Activated B cell treated with CpG ODN at 0.5 μM for 24 hours (primary cell): ENCODE measurements around the gene PCSK9. TPM values are rescaled to one million over a fixed set of nuclear protein-coding genes. Genes with fewer than 3 reads are reported as not detected.
"Not testable (repeated sequence)": the region's sequence is repeated elsewhere in the genome, so short reads cannot be mapped to it uniquely, and the experiment has no call there.

ENCODE experiments used
- ATAC-seq: fragments of 200-7000 bp; cut with Tn5 transposase; one replicate; pipeline ENCODE4 v1.10.0; 2021; ENCODE audit warnings: low read depth, mild to moderate bottlenecking, moderate library complexity
- CTCF ChIA-PET: fragments of 350-600 bp; sonication (Branson Sonifier 250); formaldehyde crosslinking; loops from one replicate; lab custom pipeline; 2021; ENCODE audit warnings: antibody characterized with exemption; lab: Charles Lee
- POLR2A ChIA-PET: fragments of 350-600 bp; sonication (Branson Sonifier 250); formaldehyde crosslinking; loops from one replicate; lab custom pipeline; 2021; ENCODE audit warnings: antibody characterized with exemption; lab: Charles Lee
- DNase-seq: peaks from one replicate; pipeline ENCODE4 v3.0.0; 2022
- H3K27ac Mint-ChIP-seq: one replicate; pipeline ENCODE4 v1.8.0; 2020; ENCODE audit warnings: mixed read lengths
- H3K27me3 Mint-ChIP-seq: one replicate; pipeline ENCODE4 v1.8.0; 2021; ENCODE audit warnings: mixed read lengths
- H3K36me3 Mint-ChIP-seq: one replicate; pipeline ENCODE4 v1.8.0; 2021; ENCODE audit warnings: low read depth, mixed read lengths
- H3K4me1 Mint-ChIP-seq: one replicate; pipeline ENCODE4 v1.8.0; 2021; ENCODE audit warnings: mixed read lengths
- H3K4me3 Mint-ChIP-seq: one replicate; pipeline ENCODE4 v1.8.0; 2020; ENCODE audit warnings: mild to moderate bottlenecking, mixed read lengths
- H3K9me3 Mint-ChIP-seq: one replicate; pipeline ENCODE4 v1.8.0; 2020; ENCODE audit warnings: mixed read lengths
- CTCF ChIP-seq: fragments of 200-600 bp; IDR thresholded peaks from one replicate; pipeline ENCODE4 v1.8.0; 2022; ENCODE audit warnings: antibody characterized with exemption, mild to moderate bottlenecking
- intact Hi-C: fragments of 100-400 bp; cut with micrococcal nuclease; formaldehyde crosslinking; loops from one replicate; pipeline ENCODE4 v1.15.1; 2024
- total RNA-seq: library from RNA; stranded (reverse); gene quantifications from 2 replicates; pipeline ENCODE4 v1.2.3, GENCODE V29; 2022

The PCSK9 gene
- total RNA-seq, 1 donor from 2014 or later, result not detected

GRCh38 chr1:55015731-55016620 is 23.4 kb upstream of the PCSK9 start:
- DNase-seq, result no peak
- peaks cover 18% of the 10 kb centered on the region for H3K27me3 Mint-ChIP-seq
- H3K36me3 Mint-ChIP-seq, result no peaks in the 10 kb centered on the region
- TF ChIP-seq CTCF, result no peak
- ChIA-PET POLR2A (no interaction called here), CTCF (no interaction called here)
- intact Hi-C loops, result no loop called here
- ATAC-seq, result no peak
- H3K9me3 Mint-ChIP-seq, result no peaks in the 10 kb centered on the region
- H3K4me3 Mint-ChIP-seq, result no peak overlapping the region
- H3K27ac Mint-ChIP-seq, result no peak overlapping the region
- H3K4me1 Mint-ChIP-seq, result no peaks in the 10 kb centered on the region

DNA sequence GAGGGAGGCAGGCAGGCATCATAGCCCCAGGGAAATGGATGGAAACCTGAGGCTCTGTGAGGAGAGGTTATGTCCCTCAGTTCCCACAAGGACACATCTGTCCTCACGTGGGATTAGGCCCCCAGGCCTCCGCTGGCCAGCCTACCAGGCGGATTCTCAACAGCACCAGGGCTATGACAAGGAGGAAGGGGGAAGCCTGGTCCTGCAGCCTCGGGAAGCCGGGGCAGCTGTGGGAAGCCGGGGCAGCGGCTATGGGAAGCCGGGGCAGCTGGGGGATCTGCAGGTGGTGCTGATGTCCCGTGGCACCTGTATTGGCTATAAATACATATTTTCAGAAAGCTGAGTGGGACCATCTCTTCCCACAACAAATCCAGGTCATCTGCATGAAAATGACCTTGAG is 21.0 kb upstream of the PCSK9 start:
- ChIA-PET POLR2A (no interaction called here), CTCF (no interaction called here)
- H3K9me3 Mint-ChIP-seq, result no peaks in the 10 kb centered on the region
- H3K36me3 Mint-ChIP-seq, result no peaks in the 10 kb centered on the region
- peaks cover 18% of the 10 kb centered on the region for H3K27me3 Mint-ChIP-seq
- no peak for DNase-seq
- H3K27ac Mint-ChIP-seq, result no peak overlapping the region
- intact Hi-C loops, result no loop called here
- no peaks in the 10 kb centered on the region for H3K4me1 Mint-ChIP-seq
- no peak for TF ChIP-seq CTCF
- no peak overlapping the region for H3K4me3 Mint-ChIP-seq
- no peak for ATAC-seq

DNA sequence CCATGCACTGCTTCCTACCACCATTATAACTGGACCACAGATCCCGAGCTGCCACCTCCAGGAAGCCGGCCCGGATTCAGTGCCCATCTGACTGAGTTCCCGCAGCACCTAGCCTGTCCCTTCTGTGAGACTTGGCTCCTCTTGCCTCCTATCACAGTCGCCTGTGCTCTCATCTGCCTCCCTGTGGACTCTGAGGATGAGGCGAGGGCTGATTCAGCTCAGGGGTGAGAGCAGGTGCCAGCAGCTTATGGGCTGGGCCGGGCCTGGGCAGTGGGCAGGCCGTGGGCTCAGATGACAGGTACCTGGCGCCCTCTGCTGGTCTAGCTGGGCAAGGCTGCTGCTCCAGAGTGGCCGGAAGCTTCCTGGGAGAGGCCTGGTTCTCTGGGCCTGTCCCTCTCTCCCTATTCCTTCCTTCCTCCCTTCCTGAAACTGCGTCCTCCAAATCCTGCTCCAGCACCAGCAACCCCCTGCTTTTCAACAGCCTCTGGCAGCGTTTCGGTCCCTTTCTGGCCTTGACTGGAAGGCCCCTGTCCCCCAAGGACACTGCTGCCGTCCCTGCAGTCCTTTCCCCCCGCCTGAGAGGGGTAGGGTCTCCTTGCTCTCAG is 17.3 kb upstream of the PCSK9 start:
- peaks cover 5% of the 10 kb centered on the region for H3K27me3 Mint-ChIP-seq
- H3K4me1 Mint-ChIP-seq, result no peaks in the 10 kb centered on the region
- H3K27ac Mint-ChIP-seq, result no peak overlapping the region
- CTCF ChIA-PET, result interaction anchor here (1.0 to 1.5 kb wide), 4 partner anchors 71 to 348 kb away, joined by 3 to 24 read pairs (median 6); partner anchors contain the start of gene TTC22
- peak; percentile 52 for TF ChIP-seq CTCF
- POLR2A ChIA-PET, result no interaction called here
- H3K4me3 Mint-ChIP-seq, result no peak overlapping the region
- ATAC-seq (peak; percentile 68), DNase-seq (peak; percentile 37)
- intact Hi-C loops, result loop anchor here (1.0 kb wide), 1 partner anchor 77 kb away; no protein-coding TSS in a partner anchor
- no peaks in the 10 kb centered on the region for H3K9me3 Mint-ChIP-seq
- H3K36me3 Mint-ChIP-seq, result no peaks in the 10 kb centered on the region

GRCh38 chr1:55024163-55024562 is 15.2 kb upstream of the PCSK9 start:
- H3K27me3 Mint-ChIP-seq, DNase-seq, H3K36me3 Mint-ChIP-seq, POLR2A ChIA-PET, ATAC-seq, H3K9me3 Mint-ChIP-seq, intact Hi-C loops, H3K4me3 Mint-ChIP-seq, H3K4me1 Mint-ChIP-seq, CTCF ChIA-PET, H3K27ac Mint-ChIP-seq: not testable (repeated sequence)

GRCh38 chr1:55026682-55027081 is 12.7 kb upstream of the PCSK9 start:
- H3K9me3 Mint-ChIP-seq, intact Hi-C loops, H3K27ac Mint-ChIP-seq, CTCF ChIA-PET, ATAC-seq, DNase-seq, H3K27me3 Mint-ChIP-seq, POLR2A ChIA-PET, H3K36me3 Mint-ChIP-seq, H3K4me1 Mint-ChIP-seq, H3K4me3 Mint-ChIP-seq: not testable (repeated sequence)

DNA sequence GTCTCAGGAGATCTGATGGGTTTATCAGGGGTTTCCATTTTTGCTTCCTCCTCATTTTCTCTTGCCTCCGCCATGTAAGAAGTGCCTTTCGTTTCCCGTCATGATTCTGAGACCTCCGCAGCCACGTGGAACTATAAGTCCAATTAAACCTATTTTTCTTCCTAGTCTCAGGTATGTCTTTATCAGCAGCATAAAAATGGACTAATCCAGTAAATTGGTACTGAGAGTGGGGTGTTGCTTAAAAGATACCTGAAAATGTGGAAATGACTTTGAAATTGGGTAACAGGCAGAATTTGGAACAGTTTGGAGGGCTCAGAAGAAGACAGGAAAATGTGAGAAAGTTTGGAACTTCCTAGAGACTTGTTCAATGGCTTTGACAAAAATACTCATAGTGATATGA is 8.2 kb upstream of the PCSK9 start:
- DNase-seq, H3K4me3 Mint-ChIP-seq, H3K27ac Mint-ChIP-seq, H3K4me1 Mint-ChIP-seq, CTCF ChIA-PET, ATAC-seq, POLR2A ChIA-PET, intact Hi-C loops, H3K9me3 Mint-ChIP-seq, H3K36me3 Mint-ChIP-seq: not testable (repeated sequence)
- peaks cover 23% of the 10 kb centered on the region for H3K27me3 Mint-ChIP-seq
